IMR-90 (cell line): ENCODE data around the gene DCC. TPM values are rescaled to one million over a fixed set of nuclear protein-coding genes. Genes with fewer than 3 reads are reported as not detected.

Experiments
- ATAC-seq: fragments of 200-7000 bp; cut with Tn5 transposase; 2 replicates; pipeline ENCODE4 v1.9.1; 2020; ENCODE audit warnings: low read depth, mild to moderate bottlenecking, moderate library complexity
- BruUV-seq: library from RNA; stranded (reverse); fragments of 400-500 nt; replicated peaks from 2 replicates; lab custom pipeline; 2021; lab: Mats Ljungman, UMichigan
- CTCF ChIA-PET: fragments of 300-600 bp; formaldehyde crosslinking; extraction: SDS; loops from one replicate; lab custom pipeline; 2021; ENCODE audit warnings: antibody characterized with exemption; lab: Yijun Ruan, JAX
- POLR2A ChIA-PET: fragments of 300-600 bp; sonication (Branson Sonifier 250); formaldehyde crosslinking; loops from one replicate; lab custom pipeline; 2022; ENCODE audit warnings: antibody characterized with exemption; ENCODE audit not compliant: unreplicated experiment; lab: Charles Lee
- DNase-seq: peaks from one replicate; pipeline ENCODE4 v3.0.0; 2013
- H2AFZ ChIP-seq: replicated peaks from 2 replicates; pipeline ENCODE3; 2013; ENCODE audit warnings: low read length, mild to moderate bottlenecking; ENCODE audit not compliant: poor library complexity
- H2AK5ac ChIP-seq: 2 replicates; pipeline ENCODE4 v1.6.1; 2013; ENCODE audit warnings: low read depth, low read length, inconsistent platforms
- H2AK9ac ChIP-seq: replicated peaks from 2 replicates; pipeline ENCODE3; 2013; ENCODE audit warnings: mild to moderate bottlenecking, low read depth, low read length, moderate library complexity; ENCODE audit not compliant: poor library complexity
- H2BK120ac ChIP-seq: 2 replicates; pipeline ENCODE4 v1.6.1; 2013; ENCODE audit warnings: low read depth, low read length, inconsistent platforms
- H2BK15ac ChIP-seq: 3 replicates; pipeline ENCODE4 v1.6.1; 2013; ENCODE audit warnings: low read depth, low read length, inconsistent platforms
- H2BK20ac ChIP-seq: 2 replicates; pipeline ENCODE4 v1.6.1; 2013; ENCODE audit warnings: low read depth, mild to moderate bottlenecking, inconsistent platforms, low read length, moderate library complexity
- H2BK5ac ChIP-seq: 2 replicates; pipeline ENCODE4 v1.6.1; 2013; ENCODE audit warnings: mild to moderate bottlenecking, low read depth, low read length, inconsistent platforms; ENCODE audit not compliant: poor library complexity, severe bottlenecking
- H3K14ac ChIP-seq: replicated peaks from 2 replicates; pipeline ENCODE4 v1.6.1; 2013; ENCODE audit warnings: low read depth, low read length, inconsistent platforms
- H3K18ac ChIP-seq: 2 replicates; pipeline ENCODE4 v1.6.1; 2013; ENCODE audit warnings: low read depth, low read length, control low read depth
- H3K23ac ChIP-seq: 2 replicates; pipeline ENCODE4 v1.6.1; 2013; ENCODE audit warnings: low read depth, low read length, inconsistent platforms
- H3K27ac ChIP-seq: 2 replicates; pipeline ENCODE4 v1.5.1; 2013; ENCODE audit warnings: mild to moderate bottlenecking, control low read depth, low read length; ENCODE audit not compliant: insufficient read depth
- H3K27me3 ChIP-seq: 2 replicates; pipeline ENCODE4 v1.6.1; 2013; ENCODE audit warnings: low read length; ENCODE audit not compliant: control insufficient read depth, insufficient read depth
- H3K36me3 ChIP-seq: 2 replicates; pipeline ENCODE4 v1.6.1; 2013; ENCODE audit warnings: low read length, mixed read lengths; ENCODE audit not compliant: control insufficient read depth, insufficient read depth
- H3K4ac ChIP-seq: 2 replicates; pipeline ENCODE4 v1.6.1; 2013; ENCODE audit warnings: low read depth, low read length, inconsistent platforms
- H3K4me1 ChIP-seq: 2 replicates; pipeline ENCODE4 v1.6.1; 2013; ENCODE audit warnings: low read length, mixed read lengths; ENCODE audit not compliant: control insufficient read depth, insufficient read depth
- H3K4me2 ChIP-seq: 2 replicates; pipeline ENCODE4 v1.6.1; 2013; ENCODE audit warnings: low read depth, mild to moderate bottlenecking, control low read depth, low read length, moderate library complexity
- H3K4me3 ChIP-seq: 2 replicates; pipeline ENCODE4 v1.5.1; 2013; ENCODE audit warnings: low read depth, mild to moderate bottlenecking, control low read depth, low read length, moderate library complexity; ENCODE audit not compliant: insufficient read depth
- H3K56ac ChIP-seq: 2 replicates; pipeline ENCODE4 v1.6.1; 2013; ENCODE audit warnings: low read length, inconsistent platforms; ENCODE audit not compliant: insufficient read depth; ENCODE audit errors: extremely low read depth
- H3K79me1 ChIP-seq, 2 experiments: 2 replicates each; pipeline ENCODE4 v1.6.1; 2013; ENCODE audit warnings: low read length in 2 of 2, inconsistent platforms in 1 of 2, low read depth in 1 of 2
- H3K9ac ChIP-seq: 2 replicates; pipeline ENCODE4 v1.6.1; 2013; ENCODE audit warnings: low read depth, low read length, control low read depth
- H3K9me1 ChIP-seq: 2 replicates; pipeline ENCODE4 v1.6.1; 2013; ENCODE audit warnings: low read length, inconsistent platforms; ENCODE audit not compliant: insufficient read depth
- H3K9me3 ChIP-seq: 2 replicates; pipeline ENCODE4 v1.6.1; 2013; ENCODE audit warnings: low read length; ENCODE audit not compliant: control insufficient read depth, insufficient read depth
- H4K20me1 ChIP-seq: 2 replicates; pipeline ENCODE4 v1.6.1; 2013; ENCODE audit warnings: low read length, inconsistent platforms; ENCODE audit not compliant: insufficient read depth
- H4K5ac ChIP-seq: 2 replicates; pipeline ENCODE4 v1.6.1; 2013; ENCODE audit warnings: mild to moderate bottlenecking, low read depth, low read length, control low read depth
- H4K8ac ChIP-seq, 2 experiments: 2 replicates each; pipeline ENCODE4 v1.6.1; 2013; ENCODE audit warnings: low read depth in 2 of 2, low read length in 2 of 2, control low read depth in 1 of 2, inconsistent platforms in 1 of 2
- H4K91ac ChIP-seq: 2 replicates; pipeline ENCODE4 v1.6.1; 2013; ENCODE audit warnings: low read depth, low read length, inconsistent platforms; ENCODE audit not compliant: insufficient read depth
- CHD1 ChIP-seq: IDR thresholded peaks from 2 replicates; pipeline ENCODE4 v1.6.1; 2012; ENCODE audit warnings: low read depth, low read length, improper control_type of control experiment
- WGBS, 2 experiments: methylation state at CpG; one replicate each; pipeline versions ENCODE4 v1.1.5 to v1.1.7; 2013; ENCODE audit warnings: missing lambda C conversion rate in 2 of 2; ENCODE audit not compliant: insufficient read length in 1 of 2; ENCODE audit errors: extremely low coverage in 2 of 2; 5-methylcytosine and 5-hydroxymethylcytosine counted together
- dilution Hi-C: fragments of 300-500 bp; cut with HindIII; formaldehyde crosslinking; loops from one replicate; pipeline ENCODE4 v1.14.3; 2018; ENCODE audit warnings: low sequenced_read_pairs; ENCODE audit not compliant: unreplicated experiment
- in situ Hi-C: fragments of 300-500 bp; cut with MboI; formaldehyde crosslinking; loops from 3 replicates; pipeline ENCODE4 v1.14.3; 2019; ENCODE audit warnings: low sequenced_read_pairs, inconsistent platforms, mixed read lengths
- intact Hi-C: fragments of 100-400 bp; cut with micrococcal nuclease; formaldehyde crosslinking; loops from 2 replicates; pipeline ENCODE4 v1.10.0; 2022
- polyA plus RNA-seq, 3 experiments: library from polyadenylated mRNA; depleted of rRNA; stranded (reverse); fragments of >200 nt; gene quantifications; 2 replicates each; pipeline ENCODE4 v1.2.3, GENCODE V29; 2012; ENCODE audit warnings: low replicate concordance in 1 of 3
- total RNA-seq: library from RNA; depleted of rRNA; stranded (reverse); fragments of >200 nt; gene quantifications from 2 replicates; pipeline ENCODE4 v1.2.3, GENCODE V29; 2012

DCC gene
- total and polyA plus RNA-seq, 2 of the 4 experiments (the other 2 are of a cell fraction) = 0.31 to 0.54 TPM

GRCh38 chr18:52678551-52678950 is 338.6 kb downstream of the DCC start:
- H3K4me2 ChIP-seq = no peak overlapping the region
- ChIA-PET POLR2A (no interaction called here), CTCF (no interaction called here)
- H3K27ac ChIP-seq = no peak overlapping the region
- H2BK20ac ChIP-seq = no peak overlapping the region
- H2BK120ac ChIP-seq = no peak overlapping the region
- H3K4ac ChIP-seq = no peak overlapping the region
- no peak overlapping the region for H4K91ac ChIP-seq
- in situ Hi-C loops (loop anchor here (25.0 kb wide), 2 partner anchors 1016 to 1566 kb away; no protein-coding TSS in a partner anchor), dilution Hi-C loops (no loop called here), intact Hi-C loops (no loop called here)
- TF ChIP-seq CHD1 = no peak
- H3K4me3 ChIP-seq = no peak overlapping the region
- ATAC-seq = no peak
- no peak overlapping the region for H2BK5ac ChIP-seq
- no peaks in the 10 kb centered on the region for H3K4me1 ChIP-seq
- H3K36me3 ChIP-seq = no peaks in the 10 kb centered on the region
- WGBS, 2 experiments = 29% methylated on average over 1 of the region's 8 CpGs; no CpG with 5 or more reads in 1 of the 2 experiments
- H3K9ac ChIP-seq = no peak overlapping the region
- H4K5ac ChIP-seq = no peak overlapping the region
- H3K14ac ChIP-seq = no peak overlapping the region
- H3K9me1 ChIP-seq = no peaks in the 10 kb centered on the region
- no peaks in the 10 kb centered on the region for H4K20me1 ChIP-seq
- no peaks in the 10 kb centered on the region; the same call in 1 of the 2 replicates for H3K9me3 ChIP-seq
- no peak overlapping the region for H4K8ac ChIP-seq
- no TSS peak for BruUV-seq
- no peaks in the 10 kb centered on the region for H3K27me3 ChIP-seq
- no peaks in the 10 kb centered on the region for H3K79me1 ChIP-seq
- H2AFZ ChIP-seq = no peak overlapping the region
- no peak overlapping the region for H2AK5ac ChIP-seq
- DNase-seq = no peak
- H3K56ac ChIP-seq = no peak overlapping the region
- no peak overlapping the region for H2AK9ac ChIP-seq
- H3K23ac ChIP-seq = no peak overlapping the region
- no peak overlapping the region for H2BK15ac ChIP-seq
- H3K18ac ChIP-seq = no peak overlapping the region
